Body of pancreas (tissue), 4 donors: ENCODE data around the gene FANCM. TPM values are rescaled to one million over a fixed set of nuclear protein-coding genes. Genes with fewer than 3 reads are reported as not detected.

Experiments used
- ATAC-seq: fragments of 150-250 bp; one replicate; pipeline ENCODE4 v1.9.1; 2016
- DNase-seq, 4 donors: peaks; one replicate each; pipeline ENCODE4 v3.0.0-alpha.2; 2019
- H3K27ac ChIP-seq, 4 donors: fragments of 200-600 bp; sonication (generic); 1 replicate in 3 of 4; 2 replicates in 1 of 4; pipeline versions ENCODE4 v1.5.1 to v1.6.1; 2016 to 2019; ENCODE audit warnings: mild to moderate bottlenecking in 1 of 4, mixed read lengths in 1 of 4, moderate library complexity in 1 of 4
- H3K27me3 ChIP-seq, 2 donors: fragments of 200-600 bp; sonication (generic); one replicate each; pipeline ENCODE4 v1.6.0; 2016; ENCODE audit warnings: mild to moderate bottlenecking in 1 of 2
- H3K36me3 ChIP-seq, 2 donors: fragments of 200-600 bp; sonication (generic); replicated peaks in 1 of 2; 2 replicates each; pipeline ENCODE4 v1.5.1; 2016; ENCODE audit warnings: low read depth in 2 of 2; ENCODE audit not compliant: insufficient read depth in 1 of 2
- H3K4me1 ChIP-seq: fragments of 200-600 bp; sonication (generic); one replicate; pipeline ENCODE4 v1.6.0; 2016
- H3K4me3 ChIP-seq, 2 donors: fragments of 200-600 bp; sonication (generic); 1 replicate in 1 of 2; 2 replicates in 1 of 2; pipeline ENCODE4 v1.5.1; 2016 to 2019
- H3K9me3 ChIP-seq, 3 donors: fragments of 200-600 bp; sonication (generic); 1 replicate in 2 of 3; 2 replicates in 1 of 3; pipeline ENCODE4 v1.5.1; 2016
- POLR2A ChIP-seq, 3 donors: fragments of 450-650 bp; IDR thresholded peaks; one replicate each; pipeline ENCODE4 v1.6.1; 2016; ENCODE audit warnings: antibody characterized with exemption in 3 of 3, mild to moderate bottlenecking in 2 of 3
- WGBS, 2 donors: methylation state at CpG; one replicate each; pipeline ENCODE4 v1.1.5; 2017; 5-methylcytosine and 5-hydroxymethylcytosine counted together
- intact Hi-C: fragments of 100-400 bp; cut with DNase I; formaldehyde crosslinking; loops from one replicate; pipeline ENCODE4 v1.15.1; 2023
- total RNA-seq, 2 donors: library from RNA; depleted of rRNA; stranded (reverse); fragments of >200 nt; gene quantifications; one replicate each; pipeline ENCODE4 v1.1.0, GENCODE V29; 2016
- TF ChIP-seq, protein P1 (sequence below), 7 experiments: fragments of 450-650 bp in 4 of 7; fragments of 200-600 bp in 3 of 7; sonication (generic) in 3 of 7; IDR thresholded peaks; one replicate each; pipeline ENCODE4 v1.5.1; 2016 to 2019; ENCODE audit warnings: antibody characterized with exemption in 7 of 7

Gene FANCM
- 1 to 10 TPM; 3.4 to 4.3 TPM for total RNA-seq

GRCh38 chr14:45135659-45136395 is at the start of gene FANCM:
Gene FANCM, plus strand, starts transcription at chr14:45135930. Its CDS starts 102 bp downstream, at chr14:45136032.
- WGBS, 2 donors = 0 to 1% methylated on average over 32 to 48 of the region's 48 CpGs
- Histone ChIP-seq H3K27ac (peak within 1 kb of the TSS; percentile 64 to 92 (median 77)), H3K27me3 (no peaks in the 10 kb centered on the region), H3K4me1 (peaks cover 24% of the 10 kb centered on the region), H3K9me3 (no peaks in the 10 kb centered on the region), H3K4me3 (peak within 1 kb of the TSS; percentile 80 to 89), H3K36me3 (no peaks in the 10 kb centered on the region)
- TF ChIP-seq, protein P1, sequence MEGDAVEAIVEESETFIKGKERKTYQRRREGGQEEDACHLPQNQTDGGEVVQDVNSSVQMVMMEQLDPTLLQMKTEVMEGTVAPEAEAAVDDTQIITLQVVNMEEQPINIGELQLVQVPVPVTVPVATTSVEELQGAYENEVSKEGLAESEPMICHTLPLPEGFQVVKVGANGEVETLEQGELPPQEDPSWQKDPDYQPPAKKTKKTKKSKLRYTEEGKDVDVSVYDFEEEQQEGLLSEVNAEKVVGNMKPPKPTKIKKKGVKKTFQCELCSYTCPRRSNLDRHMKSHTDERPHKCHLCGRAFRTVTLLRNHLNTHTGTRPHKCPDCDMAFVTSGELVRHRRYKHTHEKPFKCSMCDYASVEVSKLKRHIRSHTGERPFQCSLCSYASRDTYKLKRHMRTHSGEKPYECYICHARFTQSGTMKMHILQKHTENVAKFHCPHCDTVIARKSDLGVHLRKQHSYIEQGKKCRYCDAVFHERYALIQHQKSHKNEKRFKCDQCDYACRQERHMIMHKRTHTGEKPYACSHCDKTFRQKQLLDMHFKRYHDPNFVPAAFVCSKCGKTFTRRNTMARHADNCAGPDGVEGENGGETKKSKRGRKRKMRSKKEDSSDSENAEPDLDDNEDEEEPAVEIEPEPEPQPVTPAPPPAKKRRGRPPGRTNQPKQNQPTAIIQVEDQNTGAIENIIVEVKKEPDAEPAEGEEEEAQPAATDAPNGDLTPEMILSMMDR (IDR thresholded peaks at IDR 0.05) = peak in 3 of 7 experiments; percentile 15 to 30 (median 24)
- TF ChIP-seq POLR2A (IDR thresholded peaks at IDR 0.05) = peak in 2 of 3 donors; percentile 28 to 32
- peak; percentile 95 to 97 (median 96) for DNase-seq
- intact Hi-C loops = no loop called here
- ATAC-seq = peak; percentile 76

DNA sequence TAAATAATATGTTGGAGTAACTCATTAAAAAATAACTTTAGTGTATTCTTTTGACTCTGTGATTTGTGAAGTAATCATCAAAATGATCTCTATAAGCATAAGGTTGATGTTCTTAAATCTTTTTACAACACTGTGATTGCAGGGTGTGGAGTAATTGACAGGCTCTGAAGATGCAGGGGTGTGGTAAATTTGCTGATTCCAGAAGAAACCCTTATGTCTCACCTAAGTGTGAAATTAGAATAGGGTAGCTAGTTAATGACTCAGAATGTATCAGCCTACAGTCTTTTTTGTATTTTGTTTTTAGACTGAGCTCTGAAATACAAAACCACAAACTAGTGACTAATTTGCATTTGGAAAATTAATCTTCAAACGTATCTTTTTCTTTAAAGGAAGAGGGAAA is 45.9 kb upstream of the FANCM start:
- TF ChIP-seq, protein P1 (IDR thresholded peaks at IDR 0.05) = no peak
- TF ChIP-seq POLR2A (IDR thresholded peaks at IDR 0.05) = no peak
- no peak for ATAC-seq

DNA sequence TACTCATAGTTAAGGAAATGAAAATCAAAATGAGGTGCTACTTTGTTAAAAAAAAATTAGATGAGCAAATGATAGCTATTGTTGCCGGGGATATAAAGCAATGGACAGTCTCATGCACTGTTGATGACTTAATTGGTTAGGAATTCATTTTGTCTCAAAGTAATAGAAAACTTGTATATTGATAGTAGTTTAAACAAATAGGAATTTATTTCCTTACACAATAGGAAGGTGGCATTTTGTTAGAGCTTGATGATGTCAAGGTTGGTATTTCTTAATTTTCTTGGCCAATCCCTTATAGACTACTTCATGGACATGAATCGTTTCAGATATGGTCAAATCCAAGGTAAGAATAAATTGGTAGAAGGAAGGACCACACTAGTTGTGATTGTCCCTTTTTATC is 44.0 kb upstream of the FANCM start:
- Histone ChIP-seq H3K27ac (no peak overlapping the region), H3K4me1 (peaks cover 17% of the 10 kb centered on the region), H3K36me3 (peaks cover 0 to 5% of the 10 kb centered on the region in 2 donors), H3K27me3 (no peaks in the 10 kb centered on the region), H3K4me3 (no peak overlapping the region), H3K9me3 (no peaks in the 10 kb centered on the region)
- 70 to 78% methylated on average over 2 of the region's 2 CpGs for WGBS, 2 donors
- intact Hi-C loops = no loop called here
- DNase-seq = no peak
- no peak for ATAC-seq
- TF ChIP-seq, protein P1 (IDR thresholded peaks at IDR 0.05) = no peak
- no peak for TF ChIP-seq POLR2A (IDR thresholded peaks at IDR 0.05)

More for the DNA sequence above, 45.9 kb upstream of the FANCM start:
- intact Hi-C loops = no loop called here
- Histone ChIP-seq H3K9me3 (no peaks in the 10 kb centered on the region), H3K4me1 (peaks cover 35% of the 10 kb centered on the region), H3K4me3 (no peak overlapping the region), H3K27me3 (no peaks in the 10 kb centered on the region), H3K27ac (no peak overlapping the region), H3K36me3 (no peaks in the 10 kb centered on the region)
- 28 to 36% methylated on average over 1 of the region's 1 CpG for WGBS, 2 donors
- no peak for DNase-seq

DNA sequence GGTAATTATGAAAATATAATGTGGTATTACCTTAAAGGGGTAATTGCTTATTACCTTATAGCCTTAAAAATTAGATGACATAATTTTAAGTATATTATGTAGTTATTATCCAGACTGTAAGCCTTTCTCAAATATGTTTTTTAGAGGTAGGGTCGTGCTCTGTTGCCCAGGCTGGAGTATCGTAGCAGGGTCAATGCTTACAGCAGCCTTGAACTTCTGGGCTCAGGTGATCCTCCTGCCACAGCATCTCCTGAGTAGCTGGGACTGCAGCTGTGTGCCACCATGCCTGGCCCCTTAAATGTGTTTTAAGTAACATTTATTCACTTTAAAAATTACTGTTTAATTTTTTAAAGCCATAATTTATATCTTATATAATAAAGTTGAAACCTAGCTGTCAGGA is 41.5 kb upstream of the FANCM start:
- Histone ChIP-seq H3K27ac (no peak overlapping the region), H3K27me3 (no peaks in the 10 kb centered on the region), H3K4me3 (no peak overlapping the region), H3K36me3 (peaks cover 0 to 7% of the 10 kb centered on the region in 2 donors), H3K4me1 (no peaks in the 10 kb centered on the region), H3K9me3 (no peaks in the 10 kb centered on the region)
- intact Hi-C loops = no loop called here
- ATAC-seq (no peak), DNase-seq (no peak)
- TF ChIP-seq POLR2A (IDR thresholded peaks at IDR 0.05) = no peak
- TF ChIP-seq, protein P1 (IDR thresholded peaks at IDR 0.05) = no peak
- 97 to 100% methylated on average over 2 of the region's 2 CpGs for WGBS, 2 donors

GRCh38 chr14:45095143-45095542 is 40.6 kb upstream of the FANCM start:
- intact Hi-C loops = no loop called here
- Histone ChIP-seq H3K36me3 (peaks cover 0 to 7% of the 10 kb centered on the region in 2 donors), H3K4me3 (no peak overlapping the region), H3K9me3 (no peaks in the 10 kb centered on the region), H3K27ac (no peak overlapping the region), H3K4me1 (no peaks in the 10 kb centered on the region), H3K27me3 (no peaks in the 10 kb centered on the region)
- WGBS, 2 donors = 94% methylated on average over 4 of the region's 4 CpGs
- TF ChIP-seq, protein P1 (IDR thresholded peaks at IDR 0.05) = no peak
- no peak for TF ChIP-seq POLR2A (IDR thresholded peaks at IDR 0.05)
- no peak for DNase-seq
- ATAC-seq = no peak
